HG03175 (cell line): Measurements from ENCODE around the gene LIMS3.
"Not testable (repeated sequence)": the region's sequence is repeated elsewhere in the genome, so short reads cannot be mapped to it uniquely, and the experiment has no call there.

Experiments used
- ATAC-seq: cut with Tn5 transposase; IDR thresholded peaks from one replicate; pipeline ENCODE4 v1.9.1; 2021; ENCODE audit warnings: mild to moderate bottlenecking, moderate library complexity; ENCODE audit not compliant: unreplicated experiment

LIMS3 gene

GRCh38 chr2:109921543-109922384 lies 23.3 kb downstream of the LIMS3 start:
- ATAC-seq, result not testable (repeated sequence)

DNA sequence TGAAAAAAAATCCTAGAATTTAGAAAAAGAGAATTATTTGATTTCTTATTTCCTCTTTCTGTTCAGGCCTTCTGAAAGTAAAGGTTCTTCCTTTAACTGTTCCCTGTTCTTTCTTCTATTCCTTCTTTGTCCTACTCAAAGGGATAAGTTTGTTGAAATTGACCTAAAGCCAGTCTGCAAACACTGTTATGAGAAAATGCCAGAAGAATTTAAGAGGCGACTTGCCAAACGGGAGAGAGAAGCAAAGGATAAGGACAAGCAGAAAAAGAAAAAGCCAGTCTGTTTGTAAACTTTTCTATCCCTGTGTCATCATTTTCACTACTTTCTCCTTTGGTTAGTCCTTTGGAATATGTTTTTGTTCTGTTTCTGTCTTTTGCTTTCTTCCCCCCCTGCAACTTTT lies 26.0 kb downstream of the LIMS3 start:
- not testable (repeated sequence) for ATAC-seq

DNA sequence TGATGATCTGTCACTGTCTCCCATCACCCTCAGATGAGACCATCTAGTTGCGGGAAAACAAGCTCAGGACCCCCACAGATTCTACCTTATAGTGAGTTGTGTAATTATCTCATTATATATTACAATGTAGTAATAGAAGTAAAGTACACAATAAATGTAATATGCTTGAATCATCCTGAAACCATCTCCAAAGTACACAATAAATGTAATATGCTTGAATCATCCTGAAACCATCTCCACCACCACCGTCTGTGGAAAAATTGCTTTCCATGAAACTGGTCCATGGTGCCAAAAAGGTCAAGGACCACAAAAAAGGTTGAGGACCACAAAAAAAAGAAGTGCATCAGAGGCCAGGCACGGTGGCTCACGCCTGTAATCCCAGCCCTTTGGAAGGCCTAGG lies 29.3 kb downstream of the LIMS3 start:
- not testable (repeated sequence) for ATAC-seq

- ATAC-seq, result not testable (repeated sequence)
Measured at GRCh38 chr2:109929222-109929621, 30.7 kb downstream of the LIMS3 start.

DNA sequence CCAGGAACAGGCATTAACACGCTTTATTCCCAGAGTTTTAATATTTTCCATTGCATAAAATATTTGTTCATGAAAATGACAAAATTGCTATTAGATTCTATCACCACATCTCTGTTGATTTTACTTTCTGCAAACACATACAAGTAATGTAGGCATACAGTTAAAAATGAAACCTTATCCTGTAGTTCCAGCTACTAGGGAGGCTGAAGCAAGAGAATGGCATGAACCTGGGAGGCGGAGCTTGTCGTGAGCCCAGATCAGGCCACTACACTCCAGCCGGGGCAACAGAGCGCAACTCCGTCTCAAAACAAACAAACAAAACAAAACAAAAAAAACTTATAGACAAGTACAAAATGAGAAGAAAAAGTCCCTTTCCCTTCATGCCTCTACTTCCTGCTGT lies 38.0 kb downstream of the LIMS3 start:
- ATAC-seq, result not testable (repeated sequence)

GRCh38 chr2:109945362-109945761 lies 46.9 kb downstream of the LIMS3 start:
- ATAC-seq, result not testable (repeated sequence)

DNA sequence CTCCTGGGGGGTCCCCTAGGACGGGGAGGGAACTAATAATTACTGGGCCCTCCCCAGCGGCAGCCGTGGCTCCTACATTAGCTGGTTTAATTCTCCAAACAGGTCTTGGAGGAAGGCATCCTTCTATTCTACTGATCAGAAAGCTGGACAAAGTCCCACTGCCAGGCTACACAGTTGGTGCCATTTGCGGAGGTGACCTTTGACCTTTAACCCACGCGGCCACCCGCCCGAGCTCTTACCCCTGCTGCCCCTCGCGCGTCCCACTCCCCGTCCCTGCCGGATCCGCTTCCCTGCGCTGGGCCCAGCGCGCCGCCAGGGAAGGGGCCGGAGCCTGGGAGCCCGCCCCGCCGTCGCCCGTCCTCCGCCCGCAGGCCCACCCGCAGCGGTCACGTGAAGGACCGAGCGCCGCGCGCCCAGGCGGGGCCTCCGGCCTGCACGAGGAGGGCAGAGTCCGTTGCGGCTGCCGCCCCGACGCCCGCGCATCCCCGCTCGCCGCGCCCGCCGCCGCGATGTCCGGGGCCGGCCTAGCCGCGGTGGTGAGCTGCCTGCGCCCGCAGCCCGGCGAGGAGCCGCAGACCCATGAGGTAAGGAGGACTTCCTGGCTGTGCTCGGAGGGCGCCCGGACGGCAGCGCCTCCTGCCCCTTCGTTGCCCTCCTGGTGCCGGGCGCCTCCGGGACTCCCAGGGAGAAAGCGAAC lies 48.9 kb downstream of the LIMS3 start:
- ATAC-seq, result not testable (repeated sequence)

DNA sequence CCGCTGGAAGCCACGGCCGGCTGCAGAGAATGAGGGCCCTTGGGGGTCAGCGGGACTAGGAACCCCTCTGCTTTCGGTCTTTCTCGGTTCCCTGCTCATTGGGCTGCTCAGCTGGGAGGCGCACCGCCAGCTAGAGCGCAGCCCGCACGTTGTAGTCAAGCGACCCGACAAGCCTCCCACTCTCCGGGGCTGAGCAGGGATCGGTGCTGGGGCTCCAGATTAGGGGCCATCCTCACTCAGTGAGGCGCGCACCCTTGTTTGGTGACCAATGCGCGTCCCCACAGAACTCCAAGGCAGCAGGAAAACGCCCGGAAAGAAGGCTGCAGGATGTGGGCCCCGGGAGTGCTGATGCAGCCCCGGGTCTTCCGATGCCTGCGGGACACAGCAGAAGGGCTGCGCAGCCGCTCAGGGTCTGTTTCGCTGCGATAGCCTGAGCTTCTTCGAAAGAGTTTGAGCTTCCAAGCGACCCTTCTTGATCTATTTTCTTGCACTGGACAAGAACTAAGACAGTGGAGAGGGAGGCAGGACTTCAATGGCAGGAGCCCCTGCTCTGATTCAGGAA lies 49.6 kb downstream of the LIMS3 start:
- ATAC-seq, result not testable (repeated sequence)

- ATAC-seq, result not testable (repeated sequence)
Measured at GRCh38 chr2:109950146-109950843, 51.8 kb downstream of the LIMS3 start.

DNA sequence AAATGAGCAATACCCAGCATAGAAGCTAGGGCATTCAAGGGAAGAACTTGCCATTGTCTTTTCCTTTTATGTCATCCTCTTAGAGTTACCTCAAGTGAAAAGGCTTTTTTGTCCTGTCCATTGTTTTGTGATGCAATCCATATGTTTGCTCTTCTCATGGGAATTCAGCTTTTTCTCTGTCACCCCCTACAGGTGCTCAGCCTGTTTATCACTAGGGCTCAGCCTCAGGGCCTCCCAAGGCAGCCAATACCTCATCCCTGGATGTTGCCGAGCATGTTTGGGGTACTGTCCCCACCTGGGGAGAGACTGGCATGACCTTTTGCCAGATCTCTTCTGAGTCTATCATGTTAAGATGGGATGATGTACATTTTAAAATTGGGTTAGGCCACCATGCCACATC lies 65.5 kb downstream of the LIMS3 start:
- ATAC-seq, result not testable (repeated sequence)

- ATAC-seq, result not testable (repeated sequence)
Measured at GRCh38 chr2:109965482-109965881, 67.0 kb downstream of the LIMS3 start.

- ATAC-seq, result not testable (repeated sequence)
Measured at GRCh38 chr2:109966107-109966736, 67.7 kb downstream of the LIMS3 start.

- not testable (repeated sequence) for ATAC-seq
Measured at GRCh38 chr2:109966858-109967257, 68.4 kb downstream of the LIMS3 start.

- ATAC-seq, result not testable (repeated sequence)
Measured at GRCh38 chr2:109969864-109970263, 71.4 kb downstream of the LIMS3 start.

DNA sequence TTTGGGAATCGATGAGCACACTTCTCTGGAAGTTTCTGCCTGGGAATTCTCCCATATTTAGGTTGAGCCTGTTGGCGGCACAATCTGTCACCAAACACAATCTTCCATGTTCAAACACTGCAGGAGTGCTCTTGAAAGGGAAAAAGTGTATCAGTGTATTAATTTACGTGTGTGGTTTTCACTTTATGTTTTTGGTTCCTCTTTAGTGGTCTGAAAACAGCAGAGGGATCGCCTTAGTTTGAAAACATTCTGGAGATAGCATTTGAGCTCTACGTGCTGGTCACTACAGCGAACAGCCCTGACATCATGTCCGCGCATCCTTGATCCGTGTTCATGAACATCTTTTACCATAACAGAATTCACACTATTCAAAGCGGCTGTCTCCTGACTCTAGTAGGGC lies 73.2 kb downstream of the LIMS3 start:
- not testable (repeated sequence) for ATAC-seq
